SHP77 (cell line): ENCODE results near the gene PIP4K2C.
"Not testable (repeated sequence)": the region's sequence is repeated elsewhere in the genome, so short reads cannot be mapped to it uniquely, and the experiment has no call there.

Source experiments
- DNase-seq, 2 experiments: peaks; one replicate each; lab custom pipeline; 2025; lab: John Stamatoyannopoulos, UW

Gene PIP4K2C

DNA sequence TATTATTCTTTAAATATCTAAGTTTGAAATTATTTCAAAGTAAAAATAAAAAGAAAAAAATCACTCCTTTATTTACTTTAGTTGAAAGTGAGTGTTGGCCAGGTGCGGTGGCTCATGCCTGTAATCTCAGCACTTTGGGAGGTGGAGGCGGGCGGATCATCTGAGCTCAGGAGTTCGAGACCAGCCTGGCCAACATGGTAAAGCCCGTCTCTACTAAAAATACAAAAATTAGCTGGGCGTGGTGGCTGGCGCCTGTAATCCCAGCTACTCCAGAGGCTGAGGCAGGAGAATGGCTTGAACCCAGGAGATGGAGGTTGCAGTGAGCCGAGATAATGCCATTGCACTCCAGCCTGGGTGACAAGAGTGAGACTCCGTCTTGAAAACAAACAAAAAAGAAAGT, 45.7 kb downstream of the PIP4K2C start:
- not testable (repeated sequence) for DNase-seq

DNA sequence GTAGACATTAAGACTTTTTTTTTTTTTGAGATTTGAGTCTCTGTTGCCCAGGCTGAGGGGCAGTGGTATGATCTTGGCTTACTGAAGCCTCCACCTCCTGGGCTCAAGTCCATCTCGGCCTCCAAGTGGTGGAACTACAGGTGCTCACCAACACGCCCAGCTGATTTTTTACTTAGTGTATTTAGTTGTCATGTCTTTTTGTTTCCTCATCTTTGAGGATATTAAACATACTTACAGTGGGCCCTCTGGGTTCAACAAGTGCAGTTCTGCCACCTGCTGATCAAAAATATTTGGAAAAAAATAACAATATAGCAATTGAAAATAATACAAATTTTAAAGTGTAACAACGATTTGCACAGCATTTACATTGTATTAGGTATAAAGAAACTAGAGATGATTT, 46.4 kb downstream of the PIP4K2C start:
- DNase-seq = no peak

GRCh38 chr12:57638096-57638495, 47.1 kb downstream of the PIP4K2C start:
- DNase-seq = no peak

DNA sequence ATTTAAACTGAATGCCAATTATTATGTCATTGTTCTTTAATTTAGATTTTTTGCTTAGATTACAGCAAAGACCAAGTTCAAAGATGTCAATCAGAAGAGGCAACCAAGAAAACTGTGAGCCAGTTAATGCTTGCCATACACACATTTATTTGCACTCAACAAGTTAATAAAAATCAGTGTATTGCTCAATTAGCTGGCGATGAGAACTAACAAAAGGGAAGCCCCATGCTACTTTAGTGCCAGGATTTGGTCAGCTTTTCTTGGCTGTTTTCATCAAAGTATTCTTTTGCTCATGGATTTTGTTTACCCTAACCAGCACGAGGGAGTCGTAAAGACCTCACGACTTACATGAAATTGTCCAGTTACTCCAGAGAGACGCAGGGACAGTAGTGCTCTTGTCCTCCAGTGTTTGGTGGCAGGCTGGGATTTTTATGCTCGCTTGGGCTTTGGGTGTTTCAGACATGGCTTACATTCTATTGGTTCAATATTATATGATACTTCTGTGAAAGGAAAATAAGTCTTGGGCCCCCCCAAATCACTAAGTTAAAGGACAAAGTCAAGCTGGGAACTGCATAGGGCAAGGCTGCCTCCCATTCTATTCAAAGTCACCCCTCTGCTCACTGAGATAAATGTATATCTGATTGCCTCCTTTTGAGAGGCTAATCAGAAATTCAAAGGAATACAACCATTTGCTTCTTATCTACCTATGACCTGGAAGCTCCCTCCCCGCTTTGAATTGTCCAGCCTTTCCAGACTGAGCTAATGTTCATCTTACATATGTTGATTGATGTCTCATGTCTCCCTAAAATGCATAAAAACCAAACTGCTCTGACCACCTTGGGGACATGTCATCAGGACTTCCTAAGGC, 49.4 kb downstream of the PIP4K2C start:
- DNase-seq = no peak

- no peak for DNase-seq
Measured at GRCh38 chr12:57641699-57642442, 50.9 kb downstream of the PIP4K2C start.

DNA sequence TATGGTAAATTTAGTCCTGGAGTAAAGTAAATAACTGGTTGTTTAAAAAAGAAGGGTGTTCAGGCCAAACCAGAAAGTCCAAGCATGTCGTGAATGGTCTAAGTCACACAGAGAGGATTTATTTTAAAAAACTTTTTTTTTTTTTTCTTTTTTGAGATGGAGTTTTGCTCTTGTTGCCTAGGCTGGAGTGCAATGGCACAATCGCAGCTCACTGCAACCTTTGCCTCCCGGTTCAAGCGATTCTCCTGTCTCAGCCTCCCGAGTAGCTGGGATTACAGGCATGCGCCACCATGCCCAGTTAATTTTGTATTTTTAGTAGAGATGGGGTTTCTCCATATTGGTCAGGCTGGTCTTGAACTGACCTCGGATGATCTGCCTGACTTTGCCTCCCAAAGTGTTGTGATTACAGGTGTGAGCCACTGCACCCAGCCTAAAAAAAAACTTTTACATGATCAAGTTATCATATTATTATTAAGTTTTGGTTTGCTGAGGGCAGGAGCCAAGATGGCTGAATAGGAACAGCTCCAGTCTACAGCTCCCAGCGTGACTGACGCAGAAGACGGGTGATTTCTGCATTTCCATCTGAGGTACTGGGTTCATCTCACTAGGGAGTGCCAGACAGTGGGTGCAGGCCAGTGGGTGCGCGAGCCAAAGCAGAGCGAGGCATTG, 55.1 kb downstream of the PIP4K2C start:
- not testable (repeated sequence) for DNase-seq

DNA sequence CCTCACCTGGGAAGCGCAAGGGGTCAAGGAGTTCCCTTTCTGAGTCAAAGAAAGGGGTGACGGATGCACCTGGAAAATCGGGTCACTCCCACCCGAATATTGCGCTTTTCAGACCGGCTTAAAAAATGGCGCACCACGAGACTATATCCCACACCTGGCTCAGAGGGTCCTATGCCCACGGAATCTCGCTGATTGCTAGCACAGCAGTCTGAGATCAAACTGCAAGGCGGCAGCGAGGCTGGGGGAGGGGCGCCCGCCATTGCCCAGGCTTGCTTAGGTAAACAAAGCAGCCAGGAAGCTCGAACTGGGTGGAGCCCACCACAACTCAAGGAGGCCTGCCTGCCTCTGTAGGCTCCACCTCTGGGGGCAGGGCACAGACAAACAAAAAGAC, 55.7 kb downstream of the PIP4K2C start:
- DNase-seq = not testable (repeated sequence)
